A673 (cell line): ENCODE measurements around the gene ARHGAP22.

Experiments
- CTCF ChIP-seq: fragments of 300-800, 200-600 bp; sonication (generic); conservative IDR thresholded peaks from 2 replicates; pipeline ENCODE4 v1.5.1; 2017; ENCODE audit warnings: low read depth, mild to moderate bottlenecking, antibody characterized with exemption, low read length, moderate library complexity, mixed read lengths
- EZH2 ChIP-seq: fragments of 200-600 bp; sonication (generic); IDR thresholded peaks from 2 replicates; pipeline ENCODE4 v1.6.1; 2017; ENCODE audit warnings: borderline replicate concordance, low read depth, mild to moderate bottlenecking, mixed read lengths, antibody characterized with exemption, low read length; ENCODE audit not compliant: poor library complexity, severe bottlenecking

- no peak for TF ChIP-seq CTCF
- no peak for TF ChIP-seq EZH2
Observed at GRCh38 chr10:48485711-48486110, 119.2 kb downstream of the ARHGAP22 start.
